ENCODE measurements around the gene CNTNAP5. TPM values are rescaled to one million over a fixed set of nuclear protein-coding genes. Genes with fewer than 3 reads are reported as not detected.

CNTNAP5 gene
- total RNA-seq, 1 experiment from 2014 or later: 0.48 TPM

DNA sequence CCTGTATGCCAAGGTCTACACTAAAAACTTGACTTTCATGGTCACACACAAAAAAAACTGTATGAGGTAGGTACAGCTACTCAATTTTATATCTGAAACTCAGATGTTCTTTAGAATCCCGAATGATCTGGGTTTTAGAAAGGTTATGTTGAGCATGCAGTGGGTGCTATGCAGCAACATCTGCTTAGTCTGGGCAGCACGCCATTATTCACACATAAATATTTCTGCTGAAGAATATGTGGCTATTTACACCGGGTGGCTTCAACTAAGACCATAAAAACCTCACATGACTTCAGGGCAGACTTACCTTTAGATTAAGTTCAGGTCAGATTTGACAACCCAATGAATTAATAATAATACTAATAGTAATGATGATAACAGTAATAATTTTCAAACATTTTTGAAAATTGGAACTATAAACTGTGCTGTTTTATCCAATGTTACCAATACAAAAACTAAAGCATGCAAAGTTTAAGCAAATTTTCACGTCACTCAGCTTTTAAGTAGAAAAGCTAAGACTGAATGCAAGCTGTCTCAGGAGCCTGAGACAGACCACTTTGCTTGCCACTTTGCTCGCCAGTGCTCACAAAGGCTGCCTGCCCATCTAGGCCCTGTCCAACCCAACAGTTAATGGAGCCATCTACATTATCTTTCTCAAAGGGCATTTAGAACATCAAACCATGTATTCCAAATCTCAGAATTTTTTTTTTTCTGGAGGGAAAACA is 292.0 kb downstream of the CNTNAP5 start:
- TF ChIP-seq, protein P1, sequence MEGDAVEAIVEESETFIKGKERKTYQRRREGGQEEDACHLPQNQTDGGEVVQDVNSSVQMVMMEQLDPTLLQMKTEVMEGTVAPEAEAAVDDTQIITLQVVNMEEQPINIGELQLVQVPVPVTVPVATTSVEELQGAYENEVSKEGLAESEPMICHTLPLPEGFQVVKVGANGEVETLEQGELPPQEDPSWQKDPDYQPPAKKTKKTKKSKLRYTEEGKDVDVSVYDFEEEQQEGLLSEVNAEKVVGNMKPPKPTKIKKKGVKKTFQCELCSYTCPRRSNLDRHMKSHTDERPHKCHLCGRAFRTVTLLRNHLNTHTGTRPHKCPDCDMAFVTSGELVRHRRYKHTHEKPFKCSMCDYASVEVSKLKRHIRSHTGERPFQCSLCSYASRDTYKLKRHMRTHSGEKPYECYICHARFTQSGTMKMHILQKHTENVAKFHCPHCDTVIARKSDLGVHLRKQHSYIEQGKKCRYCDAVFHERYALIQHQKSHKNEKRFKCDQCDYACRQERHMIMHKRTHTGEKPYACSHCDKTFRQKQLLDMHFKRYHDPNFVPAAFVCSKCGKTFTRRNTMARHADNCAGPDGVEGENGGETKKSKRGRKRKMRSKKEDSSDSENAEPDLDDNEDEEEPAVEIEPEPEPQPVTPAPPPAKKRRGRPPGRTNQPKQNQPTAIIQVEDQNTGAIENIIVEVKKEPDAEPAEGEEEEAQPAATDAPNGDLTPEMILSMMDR (conservative IDR thresholded peaks at IDR 0.05): no peak
- WGBS (ENCODE audit: extremely low coverage, insufficient read length, low lambda C conversion rate): no CpG with 5 or more reads among the region's 5 CpGs
- no peaks in the 10 kb centered on the region for H3K79me1 ChIP-seq (ENCODE audit: insufficient read depth, low read depth, low read length, poor library complexity, severe bottlenecking)
- H2AK5ac ChIP-seq (ENCODE audit: insufficient read length, low read length): no peak overlapping the region
- no peak overlapping the region for H3K4me2 ChIP-seq (ENCODE audit: insufficient read depth, insufficient read length, low read length)
- H3T11ph ChIP-seq (ENCODE audit: low read length): no peak overlapping the region
- H3K27ac ChIP-seq (ENCODE audit: insufficient read length, low read depth, low read length): no peak overlapping the region
- no peak overlapping the region for H2BK20ac ChIP-seq (ENCODE audit: low read depth, low read length, poor library complexity, severe bottlenecking)
- no peak for DNase-seq
- H3K4ac ChIP-seq (ENCODE audit: low read depth, low read length): no peak overlapping the region
- H4K91ac ChIP-seq (ENCODE audit: insufficient read length, low read depth, low read length): no peak overlapping the region
- Mint-ChIP-seq H3K4me1 (peaks cover 22 to 27% of the 10 kb centered on the region in 2 experiments), H3K4me3 (no peak overlapping the region), H3K27ac (no peak overlapping the region), H3K9me3 (no peaks in the 10 kb centered on the region), H3K36me3 (ENCODE audit: insufficient read depth in 1 of 3, low read depth in 3 of 3) (no peaks in the 10 kb centered on the region), H3K27me3 (ENCODE audit: low read depth) (no peaks in the 10 kb centered on the region)
- H3K9me3 ChIP-seq (ENCODE audit: control insufficient read depth, low read depth, low read length): no peaks in the 10 kb centered on the region
- H3K23me2 ChIP-seq (ENCODE audit: insufficient read length, low read depth, low read length, poor library complexity, severe bottlenecking): no peaks in the 10 kb centered on the region
- H4K5ac ChIP-seq (ENCODE audit: insufficient read length, low read depth, low read length): no peak overlapping the region
- no peak overlapping the region for H2BK15ac ChIP-seq (ENCODE audit: low read depth, low read length)
- no peaks in the 10 kb centered on the region for H4K20me1 ChIP-seq (ENCODE audit: control insufficient read depth, insufficient read depth, insufficient read length)
- H3K56ac ChIP-seq (ENCODE audit: insufficient read length, low read depth, low read length): no peak overlapping the region
- H2BK12ac ChIP-seq (ENCODE audit: insufficient read length, low read depth, low read length): no peak overlapping the region
- no peak overlapping the region for H2BK120ac ChIP-seq (ENCODE audit: low read depth, low read length, poor library complexity, severe bottlenecking)
- H3K27me3 ChIP-seq (ENCODE audit: insufficient read depth, low read length): no peaks in the 10 kb centered on the region
- H3K23ac ChIP-seq (ENCODE audit: insufficient read length, low read depth, low read length): no peak overlapping the region
- no peak overlapping the region for H2AFZ ChIP-seq (ENCODE audit: low read length)
- no peak overlapping the region for H3K14ac ChIP-seq (ENCODE audit: insufficient read depth, low read length)
- no peak overlapping the region for H4K8ac ChIP-seq (replicated peaks; ENCODE audit: insufficient read length, low read depth, low read length)
- H3K9ac ChIP-seq (ENCODE audit: extremely low read depth, insufficient read length, low read length): no peak overlapping the region
- H2BK5ac ChIP-seq (ENCODE audit: insufficient read length, low read length): no peak overlapping the region
- no peak overlapping the region for H3K18ac ChIP-seq (ENCODE audit: insufficient read length, low read depth, low read length)
- H3K4me1 ChIP-seq (ENCODE audit: insufficient read depth, low read length): peaks cover 2% of the 10 kb centered on the region; the same call in 1 of the 2 replicates
- H3K79me2 ChIP-seq (ENCODE audit: insufficient read depth, low read length): no peaks in the 10 kb centered on the region
